Activated CD4-positive, alpha-beta T cell treated with anti-CD3 and anti-CD28 coated beads, Interleukin-2, amount 50 U/mL, for 1 hour (primary cell): Measurements from ENCODE around the gene LHB.
A peak's percentile ranks its signal among the peaks of the same experiment; 100 is the strongest.
"Not testable (repeated sequence)": the region's sequence is repeated elsewhere in the genome, so short reads cannot be mapped to it uniquely, and the experiment has no call there.

Experiments used
- DNase-seq: peaks from one replicate; pipeline ENCODE4 v3.0.0-alpha.2; 2020

Gene LHB

GRCh38 chr19:49036815-49037214 lies 19.9 kb upstream of the LHB start, which contains the start of gene CGB1:
TSS of gene CGB1 (minus strand) at chr19:49036895. CDS start at chr19:49036711, 184 bp downstream.
- peak; percentile 24 for DNase-seq

GRCh38 chr19:49031642-49032301 lies 14.9 kb upstream of the LHB start, which contains the start of gene CGB2:
TSS of gene CGB2 (plus strand) at chr19:49031890. CDS start at chr19:49032096, 206 bp downstream.
- DNase-seq, result peak; percentile 43

GRCh38 chr19:49030323-49030722 lies 13.4 kb upstream of the LHB start:
- DNase-seq, result not testable (repeated sequence)

GRCh38 chr19:49029749-49030148 lies 12.9 kb upstream of the LHB start:
- not testable (repeated sequence) for DNase-seq

- not testable (repeated sequence) for DNase-seq
Observed at GRCh38 chr19:49028686-49029085, 11.8 kb upstream of the LHB start.

- DNase-seq, result not testable (repeated sequence)
Observed at GRCh38 chr19:49025599-49025998, 8.7 kb upstream of the LHB start.

- not testable (repeated sequence) for DNase-seq
Observed at GRCh38 chr19:49025088-49025487, 8.2 kb upstream of the LHB start.

GRCh38 chr19:49024233-49024632 lies 7.3 kb upstream of the LHB start, which contains the start of gene CGB3:
TSS of gene CGB3 (minus strand) at chr19:49024333. CDS start at chr19:49023971, 362 bp downstream.
- not testable (repeated sequence) for DNase-seq

GRCh38 chr19:49022116-49022515 lies 5.2 kb upstream of the LHB start:
- DNase-seq, result no peak

GRCh38 chr19:49020931-49021895 lies 4.3 kb upstream of the LHB start:
- no peak for DNase-seq

GRCh38 chr19:49020342-49020741 lies 3.5 kb upstream of the LHB start:
- DNase-seq, result no peak

- DNase-seq, result peak; percentile 62
Observed at GRCh38 chr19:49019242-49019932, 2.5 kb upstream of the LHB start.

GRCh38 chr19:49018388-49019241 lies 1.7 kb upstream of the LHB start:
- not testable (repeated sequence) for DNase-seq

- peak; percentile 68 for DNase-seq
Observed at GRCh38 chr19:49017666-49018351, 918 bp upstream of the LHB start.

- DNase-seq, result no peak
Observed at GRCh38 chr19:49016067-49016839, 638 bp downstream of the LHB start.

GRCh38 chr19:49014870-49015255 lies 2.0 kb downstream of the LHB start:
- DNase-seq, result no peak

GRCh38 chr19:49014123-49014869 lies 2.6 kb downstream of the LHB start:
- no peak for DNase-seq

GRCh38 chr19:49011194-49011593 lies 5.7 kb downstream of the LHB start:
- no peak for DNase-seq

- DNase-seq, result no peak
Observed at GRCh38 chr19:49010453-49010852, 6.4 kb downstream of the LHB start.

- DNase-seq, result no peak
Observed at GRCh38 chr19:49009828-49010227, 7.1 kb downstream of the LHB start.
